ENCODE data around the gene F10.

Gene F10

DNA sequence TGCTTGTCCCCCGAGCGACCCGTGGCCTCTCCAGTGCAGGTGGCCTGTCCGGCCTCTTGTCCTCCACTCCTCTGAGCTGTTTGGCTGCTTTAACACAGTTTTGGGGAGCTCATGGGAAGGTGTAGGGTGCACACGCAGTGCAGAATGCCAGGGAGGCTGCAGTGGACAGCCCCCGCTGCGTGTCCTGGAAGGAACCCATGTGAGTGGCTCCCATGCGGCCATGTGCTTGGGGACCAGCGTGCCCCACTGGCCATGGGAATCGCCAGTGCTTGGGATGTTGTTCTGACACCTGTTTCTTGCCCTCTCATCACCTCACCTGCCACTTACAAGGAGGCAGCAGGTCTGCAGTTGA lies 39.6 kb upstream of the F10 start:
- no peak overlapping the region for H3K27ac ChIP-seq (ENCODE audit: low read depth, low read length)
- no peaks in the 10 kb centered on the region for H3K9me2 ChIP-seq (replicated peaks; ENCODE audit: insufficient read depth, low read length)
- TF ChIP-seq, protein P1, sequence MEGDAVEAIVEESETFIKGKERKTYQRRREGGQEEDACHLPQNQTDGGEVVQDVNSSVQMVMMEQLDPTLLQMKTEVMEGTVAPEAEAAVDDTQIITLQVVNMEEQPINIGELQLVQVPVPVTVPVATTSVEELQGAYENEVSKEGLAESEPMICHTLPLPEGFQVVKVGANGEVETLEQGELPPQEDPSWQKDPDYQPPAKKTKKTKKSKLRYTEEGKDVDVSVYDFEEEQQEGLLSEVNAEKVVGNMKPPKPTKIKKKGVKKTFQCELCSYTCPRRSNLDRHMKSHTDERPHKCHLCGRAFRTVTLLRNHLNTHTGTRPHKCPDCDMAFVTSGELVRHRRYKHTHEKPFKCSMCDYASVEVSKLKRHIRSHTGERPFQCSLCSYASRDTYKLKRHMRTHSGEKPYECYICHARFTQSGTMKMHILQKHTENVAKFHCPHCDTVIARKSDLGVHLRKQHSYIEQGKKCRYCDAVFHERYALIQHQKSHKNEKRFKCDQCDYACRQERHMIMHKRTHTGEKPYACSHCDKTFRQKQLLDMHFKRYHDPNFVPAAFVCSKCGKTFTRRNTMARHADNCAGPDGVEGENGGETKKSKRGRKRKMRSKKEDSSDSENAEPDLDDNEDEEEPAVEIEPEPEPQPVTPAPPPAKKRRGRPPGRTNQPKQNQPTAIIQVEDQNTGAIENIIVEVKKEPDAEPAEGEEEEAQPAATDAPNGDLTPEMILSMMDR (IDR thresholded peaks at IDR 0.05; ENCODE audit: insufficient read depth, low read length, poor library complexity, severe bottlenecking) = no peak
- TF ChIP-seq EZH2phosphoT487 (conservative IDR thresholded peaks at IDR 0.05; ENCODE audit: low read length) = no peak
- H3K79me2 ChIP-seq (ENCODE audit: insufficient read depth, low read length) = no peaks in the 10 kb centered on the region
- H3K4me2 ChIP-seq (ENCODE audit: low read depth, low read length, poor library complexity, severe bottlenecking) = no peak overlapping the region
- H3K4me3 ChIP-seq (ENCODE audit: insufficient read depth, low read length, poor library complexity, severe bottlenecking) = no peak overlapping the region
- no peaks in the 10 kb centered on the region for H3F3A ChIP-seq (ENCODE audit: insufficient read depth)
- no peak overlapping the region for H3K9ac ChIP-seq (ENCODE audit: low read length)
- peaks cover 6% of the 10 kb centered on the region; the same call in 1 of the 2 replicates for H3K9me3 ChIP-seq (ENCODE audit: insufficient read depth, low read length)
- no peaks in the 10 kb centered on the region for H3K27me3 ChIP-seq (ENCODE audit: low read length)
- H2AFZ ChIP-seq (ENCODE audit: low read depth, low read length, severe bottlenecking) = no peak overlapping the region
- H4K20me1 ChIP-seq (ENCODE audit: low read depth, low read length) = no peaks in the 10 kb centered on the region
- no peaks in the 10 kb centered on the region for H3K36me3 ChIP-seq (ENCODE audit: low read length)

DNA sequence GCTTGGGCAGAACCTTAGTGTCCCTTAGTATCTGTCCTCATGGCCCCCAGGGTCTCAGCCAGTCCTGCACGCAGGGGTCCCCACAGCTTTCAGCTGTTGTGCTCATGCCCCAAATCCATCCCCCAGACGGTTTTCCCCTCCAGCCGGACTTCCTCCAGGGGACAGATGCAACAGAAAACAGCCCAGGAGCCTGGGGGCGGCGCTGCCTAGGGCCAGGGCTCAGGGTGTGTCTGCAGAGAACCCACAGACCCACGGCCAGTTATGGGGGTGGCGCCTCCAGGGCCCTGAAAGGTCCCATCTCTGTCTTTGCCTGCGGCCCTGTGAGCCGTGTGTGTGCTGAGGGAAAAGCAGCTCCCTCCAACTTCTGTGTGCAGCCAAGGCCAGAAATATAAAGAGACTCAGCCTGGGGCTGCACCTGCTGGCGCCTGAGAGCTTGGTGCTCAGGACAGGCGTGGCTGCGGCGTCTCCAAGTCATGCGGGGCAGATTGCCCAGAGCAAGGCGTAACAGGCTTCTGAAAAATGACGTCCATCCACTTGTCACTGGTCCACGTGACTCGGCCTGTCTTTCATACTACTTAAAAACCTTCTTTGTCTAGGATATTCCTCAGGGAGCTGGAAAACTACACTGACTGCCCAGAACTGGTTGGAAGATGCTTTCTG lies 39.1 kb upstream of the F10 start:
- no peak for TF ChIP-seq EZH2phosphoT487 (conservative IDR thresholded peaks at IDR 0.05; ENCODE audit: low read length)
- TF ChIP-seq, protein P1 (IDR thresholded peaks at IDR 0.05; ENCODE audit: insufficient read depth, low read length, poor library complexity, severe bottlenecking) = no peak
- peaks cover 6% of the 10 kb centered on the region; the same call in 1 of the 2 replicates for H3K9me3 ChIP-seq (ENCODE audit: insufficient read depth, low read length)
- no peaks in the 10 kb centered on the region for H3K9me2 ChIP-seq (replicated peaks; ENCODE audit: insufficient read depth, low read length)
- H3K4me3 ChIP-seq (ENCODE audit: insufficient read depth, low read length, poor library complexity, severe bottlenecking) = no peak overlapping the region
- no peak overlapping the region for H2AFZ ChIP-seq (ENCODE audit: low read depth, low read length, severe bottlenecking)
- no peak overlapping the region for H3K27ac ChIP-seq (ENCODE audit: low read depth, low read length)
- H4K20me1 ChIP-seq (ENCODE audit: low read depth, low read length) = no peaks in the 10 kb centered on the region
- no peak overlapping the region for H3K9ac ChIP-seq (ENCODE audit: low read length)
- no peaks in the 10 kb centered on the region for H3K36me3 ChIP-seq (ENCODE audit: low read length)
- H3K27me3 ChIP-seq (ENCODE audit: low read length) = no peaks in the 10 kb centered on the region
- no peak overlapping the region for H3K4me2 ChIP-seq (ENCODE audit: low read depth, low read length, poor library complexity, severe bottlenecking)
- H3K79me2 ChIP-seq (ENCODE audit: insufficient read depth, low read length) = no peaks in the 10 kb centered on the region
- H3F3A ChIP-seq (ENCODE audit: insufficient read depth) = no peaks in the 10 kb centered on the region

DNA sequence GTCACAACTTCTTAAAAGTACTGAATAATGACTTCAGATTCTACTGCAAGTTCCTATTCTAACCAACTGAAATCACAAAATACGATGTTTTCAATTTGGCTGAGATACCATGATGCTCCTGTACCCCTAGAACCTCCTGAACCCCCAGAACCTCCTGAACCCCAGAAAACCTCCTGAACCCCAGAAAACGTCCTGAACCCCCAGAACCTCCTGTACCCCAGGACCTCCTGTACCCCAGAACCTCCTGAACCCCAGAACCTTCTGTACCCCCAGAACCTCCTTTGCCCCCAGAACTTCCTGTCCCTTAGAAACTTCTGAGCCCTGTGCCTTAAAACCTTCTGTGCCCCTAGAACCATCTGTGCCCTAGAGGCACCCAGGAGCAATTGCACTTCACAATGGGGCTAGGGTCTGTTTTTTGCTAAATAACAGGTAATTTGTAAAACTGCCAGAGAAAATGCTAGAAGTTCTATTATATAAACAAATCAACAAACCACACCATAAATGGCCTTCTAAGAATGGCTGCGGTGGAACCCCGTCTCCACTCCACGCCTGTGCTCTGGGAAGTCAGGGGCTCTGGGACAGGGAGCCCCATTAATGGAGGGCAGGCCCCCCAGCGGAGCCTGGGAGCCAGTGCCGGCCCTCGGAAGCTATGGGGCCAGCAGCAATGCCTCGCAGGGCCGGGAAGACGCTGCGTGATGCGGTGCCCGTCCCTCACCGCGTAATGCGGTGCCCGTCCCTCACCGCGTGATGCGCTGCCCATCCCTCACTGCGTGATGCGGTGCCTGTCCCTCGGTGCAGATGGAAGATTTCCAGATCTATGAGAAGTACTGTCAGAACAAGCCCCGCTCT lies 38.3 kb upstream of the F10 start:
- H3K27me3 ChIP-seq (ENCODE audit: low read length) = no peaks in the 10 kb centered on the region
- H3K9me3 ChIP-seq (ENCODE audit: insufficient read depth, low read length) = peaks cover 6% of the 10 kb centered on the region; the same call in 1 of the 2 replicates
- H3K36me3 ChIP-seq (ENCODE audit: low read length) = no peaks in the 10 kb centered on the region
- H3K27ac ChIP-seq (ENCODE audit: low read depth, low read length) = no peak overlapping the region
- H3K79me2 ChIP-seq (ENCODE audit: insufficient read depth, low read length) = no peaks in the 10 kb centered on the region
- H2AFZ ChIP-seq (ENCODE audit: low read depth, low read length, severe bottlenecking) = no peak overlapping the region
- H3K4me2 ChIP-seq (ENCODE audit: low read depth, low read length, poor library complexity, severe bottlenecking) = no peak overlapping the region
- H3K4me3 ChIP-seq (ENCODE audit: insufficient read depth, low read length, poor library complexity, severe bottlenecking) = no peak overlapping the region
- no peaks in the 10 kb centered on the region for H4K20me1 ChIP-seq (ENCODE audit: low read depth, low read length)
- H3K9ac ChIP-seq (ENCODE audit: low read length) = no peak overlapping the region
- no peak for TF ChIP-seq EZH2phosphoT487 (conservative IDR thresholded peaks at IDR 0.05; ENCODE audit: low read length)
- TF ChIP-seq, protein P1 (IDR thresholded peaks at IDR 0.05; ENCODE audit: insufficient read depth, low read length, poor library complexity, severe bottlenecking) = no peak
- no peaks in the 10 kb centered on the region for H3K9me2 ChIP-seq (replicated peaks; ENCODE audit: insufficient read depth, low read length)
- no peaks in the 10 kb centered on the region for H3F3A ChIP-seq (ENCODE audit: insufficient read depth)
